ENCODE measurements around the gene OSBPL9.

GRCh38 chr1:51623450-51623849, 6.6 kb downstream of the OSBPL9 start:
- TF ChIP-seq CTCF (IDR thresholded peaks at IDR 0.05; ENCODE audit: poor library complexity) (no peak), EZH2 (IDR thresholded peaks at IDR 0.05; ENCODE audit: borderline replicate concordance) (no peak), EZH2phosphoT487 (IDR thresholded peaks at IDR 0.05; ENCODE audit: low read depth, severe bottlenecking, unreplicated experiment) (no peak)
